Uterus (tissue), 4 donors: ENCODE measurements around the gene SPATA16. TPM values are rescaled to one million over a fixed set of nuclear protein-coding genes. Genes with fewer than 3 reads are reported as not detected.

Source experiments
- DNase-seq, 2 donors: peaks; one replicate each; pipeline ENCODE4 v3.0.0-alpha.2; 2019 to 2020
- H3K27ac ChIP-seq, 2 donors: fragments of 200-600 bp; sonication (generic); 1 replicate in 1 of 2; 2 replicates in 1 of 2; pipeline ENCODE4 v1.5.1; 2016 to 2018
- H3K27me3 ChIP-seq, 2 donors: fragments of 200-600 bp; sonication (generic); one replicate each; pipeline ENCODE4 v1.5.1; 2018 to 2019; ENCODE audit warnings: control low read depth in 1 of 2
- H3K36me3 ChIP-seq, 2 donors: fragments of 200-600 bp; sonication (generic); one replicate each; pipeline ENCODE4 v1.5.1; 2019; ENCODE audit warnings: control low read depth in 1 of 2
- H3K4me1 ChIP-seq, 2 donors: fragments of 200-600 bp; sonication (generic); one replicate each; pipeline ENCODE4 v1.5.1; 2018 to 2019; ENCODE audit warnings: control low read depth in 1 of 2
- H3K4me3 ChIP-seq, 2 donors: fragments of 200-600 bp; sonication (generic); 1 replicate in 1 of 2; 2 replicates in 1 of 2; pipeline ENCODE4 v1.5.1; 2018 to 2019; ENCODE audit warnings: mild to moderate bottlenecking in 1 of 2
- H3K9me3 ChIP-seq, 2 donors: fragments of 200-600 bp; sonication (generic); one replicate each; pipeline ENCODE4 v1.5.1; 2019; ENCODE audit warnings: control low read depth in 1 of 2
- CTCF ChIP-seq, 4 experiments: fragments of 200-600 bp in 2 of 4; fragments of 450-650 bp in 2 of 4; sonication (generic) in 2 of 4; IDR thresholded peaks; one replicate each; pipeline ENCODE4 v1.5.1; 2016 to 2019; ENCODE audit warnings: antibody characterized with exemption in 4 of 4, mild to moderate bottlenecking in 2 of 4, moderate library complexity in 1 of 4
- POLR2A ChIP-seq, 2 donors: fragments of 450-650 bp; IDR thresholded peaks; one replicate each; pipeline ENCODE4 v1.6.1; 2016; ENCODE audit warnings: antibody characterized with exemption in 2 of 2, mild to moderate bottlenecking in 1 of 2, moderate library complexity in 1 of 2
- intact Hi-C: fragments of 100-400 bp; cut with DNase I; formaldehyde crosslinking; loops from one replicate; pipeline ENCODE4 v1.15.1; 2023; ENCODE audit warnings: low total_unique reads
- total RNA-seq, 4 donors: library from RNA; depleted of rRNA in 3 of 4; stranded (reverse); fragments of >200 nt in 3 of 4; gene quantifications; one replicate each; pipeline versions ENCODE4 v1.1.0 to v1.2.4, GENCODE V29; 2014 to 2023
- donor health status: DM: yes; HTN: yes; CAD: no.

The SPATA16 gene
- total RNA-seq, 4 donors from 2014 or later, result not detected

GRCh38 chr3:172911142-172911541, 229.9 kb downstream of the SPATA16 start:
- Histone ChIP-seq H3K9me3 (no peaks in the 10 kb centered on the region), H3K27me3 (no peaks in the 10 kb centered on the region), H3K4me3 (no peak overlapping the region), H3K4me1 (no peaks in the 10 kb centered on the region), H3K36me3 (no peaks in the 10 kb centered on the region), H3K27ac (no peak overlapping the region)
- TF ChIP-seq POLR2A (IDR thresholded peaks at IDR 0.05), result no peak
- TF ChIP-seq CTCF (IDR thresholded peaks at IDR 0.05), result no peak
- DNase-seq, result no peak
- intact Hi-C loops, result no loop called here

- H3K9me3 ChIP-seq, result no peaks in the 10 kb centered on the region
- no peak overlapping the region for H3K27ac ChIP-seq
- no peaks in the 10 kb centered on the region for H3K4me1 ChIP-seq
- DNase-seq, result no peak
- intact Hi-C loops, result no loop called here
- no peak overlapping the region for H3K4me3 ChIP-seq
- no peaks in the 10 kb centered on the region for H3K36me3 ChIP-seq
- H3K27me3 ChIP-seq, result no peaks in the 10 kb centered on the region
- no peak for TF ChIP-seq CTCF (IDR thresholded peaks at IDR 0.05)
- TF ChIP-seq POLR2A (IDR thresholded peaks at IDR 0.05), result no peak
Observed at GRCh38 chr3:172908771-172909270, 232.2 kb downstream of the SPATA16 start.

- DNase-seq, result no peak
- no peaks in the 10 kb centered on the region for H3K4me1 ChIP-seq
- no peaks in the 10 kb centered on the region for H3K36me3 ChIP-seq
- TF ChIP-seq POLR2A (IDR thresholded peaks at IDR 0.05), result no peak
- no peak overlapping the region for H3K4me3 ChIP-seq
- no peaks in the 10 kb centered on the region for H3K9me3 ChIP-seq
- intact Hi-C loops, result no loop called here
- H3K27ac ChIP-seq, result no peak overlapping the region
- H3K27me3 ChIP-seq, result no peaks in the 10 kb centered on the region
Observed at GRCh38 chr3:172905451-172905850, 235.6 kb downstream of the SPATA16 start.

- Histone ChIP-seq H3K4me1 (no peaks in the 10 kb centered on the region), H3K36me3 (no peaks in the 10 kb centered on the region), H3K4me3 (no peak overlapping the region), H3K9me3 (no peaks in the 10 kb centered on the region), H3K27ac (no peak overlapping the region), H3K27me3 (no peaks in the 10 kb centered on the region)
- no peak for DNase-seq
- intact Hi-C loops, result no loop called here
- TF ChIP-seq POLR2A (IDR thresholded peaks at IDR 0.05) (no peak), CTCF (IDR thresholded peaks at IDR 0.05) (no peak)
Observed at GRCh38 chr3:172904711-172905373, 236.2 kb downstream of the SPATA16 start.

- intact Hi-C loops, result no loop called here
- Histone ChIP-seq H3K4me1 (no peaks in the 10 kb centered on the region), H3K4me3 (no peak overlapping the region), H3K36me3 (no peaks in the 10 kb centered on the region), H3K27ac (no peak overlapping the region), H3K27me3 (no peaks in the 10 kb centered on the region), H3K9me3 (no peaks in the 10 kb centered on the region)
- no peak for DNase-seq
- TF ChIP-seq POLR2A (IDR thresholded peaks at IDR 0.05) (no peak), CTCF (IDR thresholded peaks at IDR 0.05) (no peak)
Observed at GRCh38 chr3:172903642-172904320, 237.3 kb downstream of the SPATA16 start.
